Measurements from ENCODE around the gene MGA.
"Not testable (repeated sequence)": the region's sequence is repeated elsewhere in the genome, so short reads cannot be mapped to it uniquely, and the experiment has no call there.

Gene MGA

DNA sequence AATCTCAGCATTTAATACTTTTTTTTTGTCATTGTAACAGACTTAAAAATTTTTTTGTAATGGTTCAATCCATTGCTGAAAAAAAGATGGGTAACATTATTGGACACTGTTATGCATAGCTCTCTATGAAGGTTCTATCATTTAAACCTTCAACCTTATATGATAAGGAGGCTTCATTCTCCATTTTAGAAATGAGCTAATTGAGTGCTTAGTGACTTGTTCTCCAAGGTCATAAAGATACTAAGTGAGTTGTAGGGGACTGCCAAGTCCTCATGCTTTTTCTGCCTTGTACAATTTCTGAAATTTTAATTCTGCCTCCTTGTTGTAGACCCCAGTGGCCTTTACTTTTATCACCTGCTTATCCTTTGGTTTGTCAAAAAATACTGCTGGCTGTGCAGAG is 56.7 kb downstream of the MGA start:
- DNase-seq (ENCODE audit: low spot score), result no peak

DNA sequence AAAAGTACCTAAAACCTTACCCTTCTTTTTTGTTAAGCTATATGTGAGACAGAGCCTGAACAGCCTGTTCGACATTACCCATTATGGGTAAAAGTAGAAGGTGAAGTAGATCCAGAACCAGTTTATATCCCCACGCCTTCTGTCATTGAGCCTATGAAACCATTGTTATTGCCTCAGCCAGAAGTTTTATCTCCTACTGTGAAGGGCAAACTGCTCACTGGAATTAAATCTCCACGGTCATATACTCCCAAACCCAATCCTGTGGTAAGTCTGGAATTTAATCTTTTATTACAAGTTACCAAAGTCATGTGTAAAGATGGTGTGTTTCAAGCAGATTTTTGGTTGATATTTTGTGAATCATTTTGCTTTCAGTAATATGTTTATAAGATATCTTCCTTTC is 66.9 kb downstream of the MGA start:
- DNase-seq (ENCODE audit: low spot score), result no peak

DNA sequence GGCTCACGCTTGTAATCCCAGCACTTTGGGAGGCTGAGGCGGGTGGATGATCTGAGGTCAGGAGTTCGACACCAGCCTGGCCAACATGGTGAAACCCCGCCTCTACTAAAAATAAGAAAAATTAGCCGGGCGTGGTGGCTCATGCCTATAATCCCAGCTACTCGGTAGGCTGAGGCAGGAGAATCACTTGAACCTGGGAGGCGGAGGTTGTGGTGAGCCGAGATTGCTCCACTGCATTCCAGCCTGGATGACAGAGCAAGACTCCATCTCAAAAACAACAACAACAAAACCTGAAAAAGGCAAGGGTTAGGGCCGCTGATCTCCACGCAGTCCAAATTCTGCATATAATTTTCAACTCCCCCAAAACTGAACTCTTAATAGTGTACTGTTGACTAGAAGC is 67.9 kb downstream of the MGA start:
- DNase-seq (ENCODE audit: low spot score), result not testable (repeated sequence)

DNA sequence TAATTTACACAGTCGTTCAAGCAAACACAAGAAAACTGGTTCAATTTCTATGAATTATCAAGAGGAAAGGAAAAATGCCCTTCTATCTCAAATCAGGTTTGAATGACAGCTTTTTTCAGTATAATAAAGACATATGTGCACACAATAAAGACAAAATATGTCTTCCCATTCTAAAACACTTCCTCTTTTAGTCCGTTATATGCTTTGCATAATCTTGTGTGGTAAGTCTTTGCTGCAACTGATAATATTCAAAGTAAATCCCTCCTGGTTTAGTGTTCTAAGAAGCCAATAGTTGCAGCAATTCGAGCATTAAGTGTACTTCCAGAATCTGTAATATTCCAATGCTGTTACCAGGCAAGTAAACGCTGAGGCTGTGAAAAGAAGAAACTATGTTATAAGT is 70.3 kb downstream of the MGA start:
- no peak for DNase-seq (ENCODE audit: low spot score)

DNA sequence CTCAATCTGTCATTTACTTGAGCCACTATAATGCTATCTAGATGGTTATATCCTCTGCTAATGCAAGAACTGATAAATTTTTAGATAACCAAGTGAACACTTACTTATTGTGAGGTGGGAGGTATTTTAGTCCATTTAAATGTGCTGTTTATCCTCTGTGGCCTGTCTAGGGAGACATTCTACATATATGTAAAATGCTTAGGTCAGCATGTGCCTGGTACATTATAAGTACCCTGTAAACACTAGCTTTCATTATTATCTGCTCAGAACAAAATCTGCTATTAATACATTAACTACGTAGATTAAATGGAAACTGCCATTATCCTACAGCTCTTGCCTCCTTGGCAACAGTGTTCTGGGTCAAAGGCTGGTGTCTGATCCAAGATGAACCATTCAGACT is 72.3 kb downstream of the MGA start:
- no peak for DNase-seq (ENCODE audit: low spot score)

DNA sequence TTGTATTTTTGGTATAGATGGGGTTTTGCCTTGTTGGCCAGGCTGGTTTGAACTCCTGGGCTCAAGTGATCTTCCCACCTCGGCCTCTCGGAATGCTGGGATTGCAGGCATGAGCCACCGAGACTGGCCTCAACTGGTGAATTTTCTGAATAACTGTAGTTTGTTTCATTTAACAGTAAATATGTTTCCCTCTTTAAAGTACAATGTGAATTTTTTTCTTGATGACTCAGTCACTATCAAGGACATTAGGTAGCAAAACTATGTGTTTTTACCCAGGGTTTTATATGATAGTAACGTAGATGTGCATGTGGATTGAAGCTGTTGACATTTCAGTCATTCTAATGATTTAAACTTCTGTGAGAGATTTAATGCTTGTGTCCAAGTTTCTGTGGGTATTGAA is 73.9 kb downstream of the MGA start:
- no peak for DNase-seq (ENCODE audit: low spot score)

DNA sequence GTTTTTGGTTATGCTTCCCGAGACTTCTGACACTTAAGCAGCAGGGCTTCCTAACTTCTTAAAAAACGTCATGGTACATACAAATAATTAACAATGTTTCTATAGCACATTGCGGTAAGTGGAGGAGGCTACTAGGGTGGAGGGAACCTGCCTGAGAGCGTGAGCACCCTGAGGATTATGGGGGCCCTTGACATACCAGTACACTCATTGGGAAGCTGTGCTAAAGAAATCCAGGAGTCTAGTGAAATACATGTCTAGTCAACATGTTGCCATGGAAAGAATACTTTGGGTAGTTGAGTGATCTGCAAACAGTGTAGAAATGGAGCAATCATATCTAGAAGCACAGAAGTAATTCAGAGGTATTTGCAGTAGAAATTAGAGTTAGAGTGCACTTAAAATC is 74.8 kb downstream of the MGA start:
- no peak for DNase-seq (ENCODE audit: low spot score)

DNA sequence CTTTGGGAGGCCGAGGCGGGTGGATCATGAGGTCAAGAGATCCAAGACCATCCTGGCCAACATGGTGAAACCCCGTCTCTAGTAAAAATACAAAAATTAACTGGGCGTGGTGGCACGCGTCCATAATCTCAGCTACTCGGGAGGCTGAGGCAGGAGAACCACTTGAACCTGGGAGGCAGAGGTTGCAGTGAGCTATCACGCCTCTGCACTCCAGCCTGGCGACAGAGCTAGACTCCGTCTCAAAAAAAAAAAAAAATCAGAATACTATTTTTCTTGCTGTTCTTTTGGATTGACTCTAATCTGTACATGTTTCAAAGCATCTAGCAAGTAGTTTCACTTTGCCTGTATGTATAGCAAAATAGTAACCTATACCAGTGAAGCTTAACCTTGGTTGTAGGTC is 75.3 kb downstream of the MGA start:
- DNase-seq (ENCODE audit: low spot score), result not testable (repeated sequence)

DNA sequence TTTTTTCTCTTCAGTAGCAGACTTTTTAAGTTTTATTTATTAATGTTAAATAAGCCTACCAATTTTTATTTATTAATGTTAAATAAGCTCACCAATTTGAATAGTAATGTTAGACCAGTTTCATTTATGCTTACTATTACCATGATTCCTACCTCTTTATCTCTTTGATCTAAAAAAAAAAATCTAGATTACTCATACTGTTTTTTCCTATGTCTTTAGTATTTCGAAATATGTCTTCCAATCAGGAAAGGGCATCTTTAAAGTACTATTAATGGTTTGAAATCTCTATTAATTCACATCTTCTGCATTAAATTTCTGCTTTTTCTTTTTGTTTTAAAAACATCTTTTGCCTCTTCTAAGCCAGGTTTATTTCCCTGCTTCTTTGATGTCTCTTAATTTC is 86.6 kb downstream of the MGA start:
- DNase-seq (ENCODE audit: low spot score), result no peak

DNA sequence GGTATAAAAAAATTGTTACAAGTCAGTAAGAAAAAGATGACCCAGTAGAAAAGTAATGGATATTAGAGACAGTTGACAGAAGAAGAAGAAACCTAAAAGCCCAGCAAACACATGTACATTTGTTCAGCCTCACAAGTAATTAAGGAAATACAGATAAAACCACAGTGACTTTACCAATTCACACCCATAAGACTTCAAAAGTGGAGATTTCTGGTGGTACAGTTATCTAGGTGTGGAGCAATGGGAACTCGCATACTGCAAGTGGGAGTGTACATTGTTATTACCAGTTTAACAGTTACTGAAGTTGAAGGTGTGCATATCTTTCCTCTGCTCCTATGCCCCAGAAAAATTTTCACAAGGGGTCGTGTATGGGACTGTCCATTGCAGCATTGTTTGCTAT is 96.0 kb downstream of the MGA start:
- DNase-seq (ENCODE audit: low spot score), result no peak

DNA sequence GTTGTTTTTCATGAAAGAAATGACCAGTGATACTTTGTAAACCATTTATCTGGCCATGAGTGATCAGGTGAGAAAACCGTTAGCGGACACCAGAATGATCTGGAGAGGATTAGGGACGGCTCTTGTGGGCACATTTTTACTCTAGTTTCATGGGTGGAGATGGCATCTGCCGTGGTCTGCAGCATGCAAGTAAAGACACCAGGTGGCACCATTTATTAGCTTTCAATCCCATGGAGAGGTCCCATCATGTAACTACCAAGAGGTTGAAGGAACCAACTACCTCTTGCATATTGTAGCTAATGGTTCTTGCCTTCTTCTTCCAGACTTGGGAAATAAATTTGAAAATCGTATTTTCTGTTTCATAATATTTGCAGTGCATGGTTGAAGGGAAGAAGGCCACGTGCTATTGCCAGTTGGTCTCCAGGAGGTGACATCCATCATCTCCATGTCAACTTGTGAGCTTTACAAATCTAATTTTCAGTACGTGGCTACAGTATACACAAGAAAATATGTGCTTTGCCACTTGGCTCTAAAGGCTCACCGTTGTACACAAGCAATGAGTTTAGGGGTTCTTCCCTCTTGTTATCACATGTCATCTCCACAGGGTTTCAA is 112.6 kb downstream of the MGA start:
- peak; percentile 79 for DNase-seq (ENCODE audit: low spot score)

DNA sequence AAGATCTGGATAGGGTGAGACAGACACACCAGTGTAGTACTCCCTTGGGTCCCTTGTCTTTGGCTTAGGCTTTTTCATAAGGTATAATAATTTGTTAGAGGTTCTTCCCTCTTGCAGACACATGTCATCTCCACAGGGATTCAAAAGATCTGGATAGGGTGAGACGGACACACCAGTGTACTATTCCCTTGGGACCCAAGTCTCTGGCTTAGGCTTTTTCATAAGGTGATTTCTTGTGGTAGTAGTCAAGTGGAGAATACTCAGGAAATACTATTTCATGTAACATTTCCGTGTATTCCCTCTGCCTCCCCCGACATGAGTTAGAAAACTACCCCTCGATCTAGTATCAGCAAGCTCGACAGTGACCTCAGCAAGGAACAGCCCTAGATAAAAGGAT is 113.1 kb downstream of the MGA start:
- DNase-seq (ENCODE audit: low spot score), result no peak

DNA sequence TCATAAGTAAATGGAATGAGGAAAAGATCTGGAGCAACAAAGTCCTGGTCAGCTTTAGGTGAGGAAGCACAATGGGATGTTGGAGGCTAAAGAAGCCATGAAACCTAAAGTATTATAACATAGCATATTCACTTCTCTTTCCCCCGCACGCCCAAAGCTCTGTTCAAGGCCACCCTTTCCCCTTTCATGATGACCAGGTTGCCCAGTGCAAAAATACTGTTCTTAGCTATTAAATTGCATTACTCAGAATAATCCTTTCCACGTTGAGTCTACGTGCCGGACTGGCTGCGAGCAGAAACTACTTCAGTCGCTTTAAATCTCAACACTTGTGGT is 113.5 kb downstream of the MGA start:
- peak; percentile 45 for DNase-seq (ENCODE audit: low spot score)

DNA sequence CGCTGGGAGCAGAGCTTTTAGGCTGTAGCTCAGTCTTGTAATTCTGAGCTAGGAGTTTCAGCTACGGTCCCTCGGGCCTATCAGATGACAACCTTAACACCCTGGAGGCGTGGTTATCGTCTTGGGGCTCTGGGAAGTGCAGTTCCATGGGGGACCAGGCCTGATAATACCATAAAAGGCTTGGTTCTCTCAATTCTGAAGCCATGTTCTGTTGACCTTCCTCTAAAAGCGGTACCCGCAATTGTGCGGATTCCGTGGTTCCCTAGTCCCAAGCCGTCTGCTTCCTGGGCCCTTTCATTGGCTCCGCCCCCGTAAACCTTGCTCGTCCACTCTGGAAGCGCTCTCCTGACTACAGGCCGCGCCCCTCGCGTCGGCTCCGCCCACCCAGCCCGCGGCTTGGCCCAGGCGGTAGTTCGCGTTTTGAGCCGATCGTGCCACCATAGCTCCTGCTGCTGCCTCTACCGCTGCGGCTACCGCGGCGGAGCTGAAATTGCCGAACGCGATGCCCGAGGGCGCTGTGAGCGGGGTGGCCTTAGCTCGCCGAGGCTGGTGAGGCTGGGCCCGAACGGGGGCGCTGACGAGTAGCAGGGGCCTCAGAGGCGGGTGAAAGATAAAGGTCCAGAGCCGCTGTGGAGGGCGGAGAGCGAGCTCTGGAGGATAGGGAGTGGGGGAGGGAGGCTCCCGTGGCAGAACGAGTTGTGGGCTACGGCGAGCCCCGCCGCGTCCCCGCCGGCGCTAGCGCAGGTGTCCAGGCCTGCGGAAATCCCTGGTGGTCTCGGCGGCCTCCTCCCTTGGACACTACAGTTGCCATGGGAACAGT is 114.1 kb downstream of the MGA start, which contains the start of gene MAPKBP1:
TSS of gene MAPKBP1 (plus strand) at position 423 of the 820 bp plus-strand sequence. CDS start 792 bp downstream, outside the sequence.
- DNase-seq (ENCODE audit: low spot score), result peak; percentile 99

DNA sequence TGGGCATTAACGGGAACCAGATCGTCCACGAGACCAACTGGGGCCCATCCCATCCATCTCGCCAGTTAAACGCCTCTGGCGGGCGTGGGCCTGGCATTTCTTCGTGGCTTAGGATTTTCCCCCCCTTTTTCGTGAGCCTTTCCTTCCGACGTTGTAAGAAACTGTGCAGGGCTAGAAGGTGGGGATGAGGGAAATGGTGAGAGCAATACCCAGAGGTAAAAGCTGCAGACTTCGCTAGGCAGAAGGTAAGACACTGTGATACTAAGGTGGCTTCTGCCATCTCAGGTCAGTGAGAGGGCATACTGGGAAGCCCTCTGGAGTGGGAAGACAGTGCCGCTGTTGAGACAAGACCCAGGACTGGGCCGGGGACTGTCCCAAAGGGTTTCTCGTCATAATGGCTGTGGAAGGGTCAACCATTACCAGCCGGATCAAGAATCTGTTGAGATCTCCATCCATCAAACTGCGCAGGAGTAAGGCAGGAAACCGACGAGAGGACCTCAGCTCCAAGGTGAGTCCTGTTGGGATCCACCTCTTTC is 114.7 kb downstream of the MGA start:
- DNase-seq (ENCODE audit: low spot score), result no peak

DNA sequence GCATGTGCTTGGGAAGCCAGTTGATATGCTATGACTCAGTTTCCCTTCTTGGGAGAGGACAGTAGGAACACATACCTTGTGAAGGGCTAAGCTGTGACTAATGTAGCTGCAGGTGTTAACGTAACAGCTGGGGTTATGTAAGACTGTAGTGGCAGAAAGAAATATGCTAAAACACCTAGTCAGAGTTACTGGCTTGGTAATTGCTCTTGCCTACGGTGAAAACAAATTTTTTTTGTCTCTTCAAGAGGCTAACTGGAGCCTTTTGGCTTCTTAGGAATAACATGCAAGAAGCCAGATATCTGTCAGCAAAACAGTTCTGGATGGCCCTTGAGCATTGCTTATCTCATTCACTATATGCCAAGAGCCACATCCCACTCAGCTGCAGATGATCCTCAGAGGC is 115.4 kb downstream of the MGA start:
- DNase-seq (ENCODE audit: low spot score), result peak; percentile 69

DNA sequence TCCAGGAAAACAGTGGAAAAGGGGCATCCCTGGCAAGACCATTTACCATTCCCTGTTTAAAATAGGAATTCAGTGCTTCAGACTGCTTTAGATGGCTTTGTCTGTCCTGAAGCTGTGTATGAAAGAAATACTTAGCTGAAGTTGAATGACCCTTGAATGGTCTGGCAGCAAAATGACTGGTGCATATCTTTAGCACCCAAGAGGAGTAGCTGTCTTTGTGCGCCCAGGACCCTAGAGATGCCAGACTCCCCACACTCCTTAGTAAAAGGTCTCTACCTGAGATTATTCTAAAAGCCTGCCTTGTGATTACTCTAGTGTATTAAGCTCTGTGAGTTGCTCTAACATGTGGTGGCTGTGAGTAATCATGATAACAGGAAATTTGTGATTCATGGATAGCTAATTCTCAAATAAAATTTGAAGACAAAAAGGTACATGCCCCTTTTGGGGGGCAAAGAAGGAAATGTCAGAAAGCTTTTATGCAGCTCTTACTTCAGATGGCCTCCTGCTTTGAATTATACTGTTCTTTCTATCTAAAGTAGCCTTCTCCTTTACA is 117.3 kb downstream of the MGA start:
- DNase-seq (ENCODE audit: low spot score), result peak; percentile 60

DNA sequence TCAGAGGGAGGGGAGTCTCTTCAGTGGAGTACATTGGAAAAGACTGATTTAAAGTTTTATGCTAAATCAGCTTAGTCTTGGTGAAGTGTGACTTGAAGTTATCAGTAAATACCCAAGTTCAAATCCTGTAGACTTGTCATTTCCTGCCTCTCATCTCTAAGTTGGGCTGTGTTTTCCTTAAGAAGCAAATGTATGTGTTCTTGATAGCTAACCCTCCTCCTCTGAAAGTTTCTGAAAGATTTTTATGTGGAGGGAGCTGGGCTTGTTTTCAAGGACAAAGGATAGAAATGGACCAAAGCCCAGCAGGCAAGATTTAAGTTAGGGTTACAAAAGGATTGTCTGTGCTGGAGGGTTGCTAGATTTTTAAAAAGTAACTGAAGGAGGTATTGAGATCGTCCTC is 118.3 kb downstream of the MGA start:
- DNase-seq (ENCODE audit: low spot score), result no peak

DNA sequence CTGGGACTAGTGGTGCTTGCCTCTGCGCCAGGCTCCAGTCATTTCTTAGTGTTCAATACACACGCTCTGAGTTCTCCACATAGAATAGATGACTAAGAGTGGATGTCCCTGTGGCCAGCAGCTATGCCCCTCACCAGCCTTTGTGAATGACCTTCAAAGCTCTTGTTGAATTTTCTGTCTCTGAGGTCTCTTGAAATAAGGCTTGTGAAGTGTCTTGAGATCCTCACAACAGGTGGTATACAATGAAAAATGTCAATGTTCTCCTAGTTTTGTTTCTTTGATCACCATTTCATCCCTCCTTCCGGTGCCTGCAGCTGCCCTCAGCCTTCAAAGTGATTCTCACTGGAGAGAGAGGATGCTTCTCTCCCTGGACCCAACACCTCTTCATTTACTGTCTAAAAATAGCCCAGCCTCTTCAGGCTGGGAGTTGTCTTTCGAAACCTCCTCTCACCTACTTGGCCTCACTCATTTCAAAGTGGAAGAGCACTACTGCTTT is 119.5 kb downstream of the MGA start:
- DNase-seq (ENCODE audit: low spot score), result no peak

DNA sequence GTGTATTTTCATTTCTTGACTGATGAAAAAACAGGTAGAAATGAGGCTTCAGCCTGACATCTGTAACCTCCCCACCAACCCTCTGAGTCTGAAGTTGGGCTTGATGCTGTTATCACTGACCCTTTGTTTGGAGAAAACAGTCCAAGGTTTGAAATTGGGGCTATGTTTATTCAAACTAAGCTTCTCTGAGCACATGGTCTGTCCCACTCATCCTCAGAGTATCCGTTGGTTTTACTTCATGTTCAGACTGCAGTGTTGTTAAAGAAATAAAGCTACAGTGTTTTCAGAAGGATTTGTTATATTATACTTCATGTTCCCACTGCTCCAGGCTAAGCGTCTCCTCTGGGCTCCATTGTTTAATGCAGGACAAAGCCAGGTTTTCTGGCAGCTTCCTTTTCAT is 120.1 kb downstream of the MGA start:
- DNase-seq (ENCODE audit: low spot score), result no peak

DNA sequence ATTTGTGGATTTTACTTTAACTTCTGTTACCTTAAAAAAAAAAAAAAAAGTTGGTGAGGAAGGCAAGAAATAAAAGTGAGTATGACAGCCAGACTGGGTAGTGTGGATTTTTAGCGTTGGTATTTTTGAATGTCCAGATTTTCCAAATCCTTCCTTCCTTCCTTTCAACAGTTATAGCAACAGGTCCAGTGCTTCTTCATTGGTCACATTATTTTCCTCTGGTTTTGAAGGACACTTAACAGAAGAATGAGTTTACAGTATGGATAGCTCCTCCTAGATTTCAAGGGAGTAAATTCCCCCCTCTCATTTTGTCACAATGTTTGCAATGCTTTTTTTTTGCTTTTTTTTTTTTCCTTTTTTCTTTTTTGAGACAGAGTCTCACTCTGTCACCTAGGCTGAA is 120.5 kb downstream of the MGA start:
- DNase-seq (ENCODE audit: low spot score), result no peak

DNA sequence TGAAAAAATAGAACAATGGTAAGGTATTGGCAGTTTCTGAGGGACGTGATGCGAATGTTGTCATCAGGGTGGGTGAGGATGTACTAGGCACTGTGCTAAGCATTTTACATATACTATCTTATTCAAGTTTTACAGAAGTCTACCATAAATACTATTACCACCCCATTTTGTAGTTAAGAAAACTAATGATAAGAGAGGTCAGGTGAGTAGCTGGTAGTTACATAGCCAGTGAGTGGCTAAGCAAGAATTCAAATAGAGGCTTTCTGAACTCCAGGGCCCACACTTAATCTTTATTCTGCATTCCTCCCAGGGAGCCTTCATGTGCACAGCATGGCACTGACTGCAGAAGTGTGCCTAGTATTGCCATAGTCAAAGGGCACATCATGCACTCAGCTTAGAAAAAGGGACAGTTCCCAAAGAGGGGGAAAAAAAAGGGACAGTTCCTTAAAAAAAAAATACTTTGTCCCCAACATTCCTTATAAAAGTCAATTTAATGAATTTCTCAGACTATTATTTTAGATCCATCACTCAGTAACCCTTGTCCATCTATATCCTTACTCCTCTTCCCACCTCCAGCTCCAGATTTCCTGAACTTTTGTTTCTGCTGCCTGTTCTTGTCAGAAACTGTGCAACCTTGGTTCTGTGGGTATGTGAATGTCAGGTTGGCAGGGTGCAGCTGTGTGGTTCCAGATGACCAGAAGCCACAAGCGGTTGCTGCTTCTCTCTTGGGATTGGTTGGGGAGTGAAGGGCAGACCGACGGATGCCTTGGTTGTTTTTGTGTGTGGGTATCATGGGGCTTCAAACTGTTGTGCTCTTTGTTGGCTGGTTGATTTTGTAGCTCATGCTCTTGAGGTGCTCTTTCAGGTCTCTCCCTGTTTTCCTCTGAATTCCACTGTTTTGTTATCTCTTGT is 122.4 kb downstream of the MGA start:
- no peak for DNase-seq (ENCODE audit: low spot score)
